HEK293T (cell line): ENCODE data around the gene PFKFB1.

Experiments
- BHLHE40 ChIP-seq: fragments of 450-650 bp; IDR thresholded peaks from 2 replicates; pipeline ENCODE4 v1.6.1; 2016; ENCODE audit warnings: mild to moderate bottlenecking, moderate library complexity, borderline replicate concordance
- CTBP1 ChIP-seq: fragments of 450-650 bp; IDR thresholded peaks from 2 replicates; pipeline ENCODE4 v1.6.1; 2016; ENCODE audit warnings: borderline replicate concordance
- ELF4 ChIP-seq: fragments of 450-650 bp; IDR thresholded peaks from 2 replicates; pipeline ENCODE4 v1.6.1; 2017; ENCODE audit warnings: antibody characterized with exemption
- FOXA1 ChIP-seq: fragments of 450-650 bp; IDR thresholded peaks from 2 replicates; pipeline ENCODE4 v1.6.1; 2016; ENCODE audit warnings: mild to moderate bottlenecking
- FOXK2 ChIP-seq: fragments of 450-650 bp; IDR thresholded peaks from 2 replicates; pipeline ENCODE4 v1.6.1; 2016; ENCODE audit warnings: mild to moderate bottlenecking
- L3MBTL2 ChIP-seq: fragments of 450-650 bp; conservative IDR thresholded peaks from 2 replicates; pipeline ENCODE4 v1.6.1; 2016; ENCODE audit warnings: mild to moderate bottlenecking
- LEF1 ChIP-seq: fragments of 450-650 bp; IDR thresholded peaks from 2 replicates; pipeline ENCODE4 v1.6.1; 2017; ENCODE audit warnings: mild to moderate bottlenecking, borderline replicate concordance
- PKNOX1 ChIP-seq: fragments of 450-650 bp; IDR thresholded peaks from 2 replicates; pipeline ENCODE4 v1.6.1; 2016
- SUZ12 ChIP-seq: fragments of 450-650 bp; IDR thresholded peaks from 2 replicates; pipeline ENCODE4 v1.6.1; 2016; ENCODE audit warnings: mild to moderate bottlenecking
- TARDBP ChIP-seq: fragments of 450-650 bp; IDR thresholded peaks from 2 replicates; pipeline ENCODE4 v1.6.1; 2016

- no peak for TF ChIP-seq BHLHE40
- no peak for TF ChIP-seq PKNOX1
- no peak for TF ChIP-seq L3MBTL2
- TF ChIP-seq CTBP1 = no peak
- no peak for TF ChIP-seq FOXK2
- no peak for TF ChIP-seq TARDBP
- TF ChIP-seq ELF4 = no peak
- TF ChIP-seq LEF1 = no peak
- TF ChIP-seq FOXA1 = no peak
- TF ChIP-seq SUZ12 = no peak
Observed at GRCh38 chrX:54964766-54965497, 29.1 kb downstream of the PFKFB1 start.
